Sigmoid colon (tissue), 7 donors: ENCODE measurements around the gene NHEJ1. TPM values are rescaled to one million over a fixed set of nuclear protein-coding genes. Genes with fewer than 3 reads are reported as not detected.

ENCODE experiments used
- DNase-seq: peaks from one replicate; pipeline ENCODE4 v3.0.0-alpha.2; 2019
- H3K27ac ChIP-seq, 4 donors: fragments of 200-600 bp; sonication (generic); one replicate each; pipeline ENCODE4 v1.5.1; 2016 to 2019; ENCODE audit warnings: mild to moderate bottlenecking in 1 of 4
- H3K27me3 ChIP-seq, 3 donors: fragments of 200-600 bp; sonication (generic); one replicate each; pipeline ENCODE4 v1.5.1; 2019; ENCODE audit warnings: mild to moderate bottlenecking in 1 of 3
- H3K36me3 ChIP-seq, 4 donors: fragments of 200-600 bp; sonication (generic); one replicate each; pipeline ENCODE4 v1.5.1; 2016 to 2019
- H3K4me1 ChIP-seq, 4 donors: fragments of 200-600 bp; sonication (generic); one replicate each; pipeline ENCODE4 v1.5.1; 2017 to 2019
- H3K4me3 ChIP-seq, 4 donors: fragments of 200-600 bp; sonication (generic); one replicate each; pipeline ENCODE4 v1.5.1; 2017 to 2019; ENCODE audit warnings: mild to moderate bottlenecking in 2 of 4, moderate library complexity in 1 of 4
- H3K9me3 ChIP-seq, 4 donors: fragments of 200-600 bp in 3 of 4; sonication (generic) in 3 of 4; one replicate each; pipeline versions ENCODE4 v1.5.1 to v1.6.1; 2013 to 2019
- CTCF ChIP-seq, 4 experiments: fragments of 450-650 bp in 3 of 4; fragments of 200-600 bp in 1 of 4; IDR thresholded peaks; one replicate each; pipeline ENCODE4 v1.5.1; 2016 to 2019; ENCODE audit warnings: antibody characterized with exemption in 4 of 4, mild to moderate bottlenecking in 3 of 4, moderate library complexity in 2 of 4
- EP300 ChIP-seq, 4 donors: sonication (generic); formaldehyde crosslinking; IDR thresholded peaks; one replicate each; pipeline ENCODE4 v1.6.1; 2017; ENCODE audit warnings: antibody characterized with exemption in 4 of 4
- POLR2A ChIP-seq, 2 donors: fragments of 450-650 bp; IDR thresholded peaks; one replicate each; pipeline ENCODE4 v1.6.1; 2016; ENCODE audit warnings: antibody characterized with exemption in 2 of 2, mild to moderate bottlenecking in 2 of 2, moderate library complexity in 2 of 2
- POLR2AphosphoS5 ChIP-seq, 4 donors: sonication (generic); formaldehyde crosslinking; IDR thresholded peaks; one replicate each; pipeline ENCODE4 v1.6.1; 2017; ENCODE audit warnings: antibody characterized with exemption in 4 of 4
- WGBS, 2 donors: extraction: QIAGEN DNeasy Blood & Tissue Kit; methylation state at CpG; one replicate each; pipeline ENCODE4 v1.1.7; 2013; 5-methylcytosine and 5-hydroxymethylcytosine counted together
- intact Hi-C: fragments of 100-400 bp; cut with DNase I; formaldehyde crosslinking; loops from one replicate; pipeline ENCODE4 v1.15.1; 2023
- polyA plus RNA-seq, 3 donors: library from polyadenylated mRNA; stranded (reverse); fragments of 200-250 nt; gene quantifications; one replicate each; pipeline ENCODE4 v1.2.3, GENCODE V29; 2013
- total RNA-seq, 4 donors: library from RNA; depleted of rRNA; stranded (reverse); fragments of >200 nt; gene quantifications; one replicate each; pipeline ENCODE4 v1.1.0, GENCODE V29; 2016
- donor health status: healthy with polysubstance abuse.
- donor health status: Bipolar disorder and iron deficiency.
- donor health status: healthy.

The NHEJ1 gene
- total and polyA plus RNA-seq, 7 donors = 15.1 to 60.1 (median 22.5) TPM

GRCh38 chr2:219172231-219173154, 11.9 kb upstream of the NHEJ1 start:
- H3K9me3 ChIP-seq = no peaks in the 10 kb centered on the region
- no peak for TF ChIP-seq POLR2A (IDR thresholded peaks at IDR 0.05)
- TF ChIP-seq POLR2AphosphoS5 (IDR thresholded peaks at IDR 0.05) = no peak
- no peak for TF ChIP-seq EP300 (IDR thresholded peaks at IDR 0.05)
- TF ChIP-seq CTCF (IDR thresholded peaks at IDR 0.05) = no peak
- no peaks in the 10 kb centered on the region for H3K27me3 ChIP-seq
- DNase-seq = no peak
- intact Hi-C loops = no loop called here
- H3K36me3 ChIP-seq = peaks cover 0 to 35% (median 22%) of the 10 kb centered on the region in 4 donors
- H3K4me3 ChIP-seq = no peak overlapping the region
- 87 to 89% methylated on average over 16 of the region's 16 CpGs for WGBS, 2 donors
- peaks cover 2 to 32% (median 28%) of the 10 kb centered on the region in 4 donors for H3K4me1 ChIP-seq
- H3K27ac ChIP-seq = peak overlapping the region; percentile 62 to 79 (median 70)

- Histone ChIP-seq H3K4me1 (peaks cover 0 to 29% (median 28%) of the 10 kb centered on the region in 4 donors), H3K36me3 (peaks cover 0 to 35% (median 22%) of the 10 kb centered on the region in 4 donors), H3K9me3 (no peaks in the 10 kb centered on the region), H3K27ac (peak overlapping the region; percentile 62 to 79 (median 70)), H3K4me3 (no peak overlapping the region), H3K27me3 (no peaks in the 10 kb centered on the region)
- TF ChIP-seq CTCF (IDR thresholded peaks at IDR 0.05) = peak in 3 of 4 experiments; percentile 39 to 66 (median 53)
- no peak for TF ChIP-seq POLR2A (IDR thresholded peaks at IDR 0.05)
- peak in 2 of 4 donors; percentile 15 to 57 for TF ChIP-seq POLR2AphosphoS5 (IDR thresholded peaks at IDR 0.05)
- 45 to 60% methylated on average over 6 of the region's 6 CpGs for WGBS, 2 donors
- intact Hi-C loops = no loop called here
- peak; percentile 90 for DNase-seq
These were observed 10.6 kb upstream of the NHEJ1 start for GRCh38 chr2:219171231-219171651.

GRCh38 chr2:219169930-219170654, 9.5 kb upstream of the NHEJ1 start, which contains the start of gene SLC23A3:
SLC23A3 (minus strand) TSS chr2:219170029; CDS start chr2:219169984, 45 bp downstream.
- Histone ChIP-seq H3K27ac (peak within 1 kb of the TSS; percentile 62 to 79 (median 70)), H3K4me1 (peaks cover 0 to 18% (median 17%) of the 10 kb centered on the region in 4 donors), H3K27me3 (no peaks in the 10 kb centered on the region), H3K4me3 (no peak within 1 kb of the TSS), H3K9me3 (no peaks in the 10 kb centered on the region), H3K36me3 (peaks cover 0 to 33% (median 22%) of the 10 kb centered on the region in 4 donors)
- intact Hi-C loops = no loop called here
- TF ChIP-seq POLR2AphosphoS5 (IDR thresholded peaks at IDR 0.05) = no peak
- no peak for TF ChIP-seq EP300 (IDR thresholded peaks at IDR 0.05)
- TF ChIP-seq POLR2A (IDR thresholded peaks at IDR 0.05) = no peak
- TF ChIP-seq CTCF (IDR thresholded peaks at IDR 0.05) = no peak
- 63 to 86% methylated on average over 10 of the region's 10 CpGs for WGBS, 2 donors
- DNase-seq = no peak

GRCh38 chr2:219168932-219169331, 8.3 kb upstream of the NHEJ1 start:
- TF ChIP-seq CTCF (IDR thresholded peaks at IDR 0.05) (no peak), POLR2A (IDR thresholded peaks at IDR 0.05) (no peak)
- H3K36me3 ChIP-seq = peaks cover 0 to 22% (median 13%) of the 10 kb centered on the region in 4 donors
- intact Hi-C loops = no loop called here
- no peak for DNase-seq
- no peak overlapping the region for H3K27ac ChIP-seq
- H3K27me3 ChIP-seq = no peaks in the 10 kb centered on the region
- no peak overlapping the region for H3K4me3 ChIP-seq
- peaks cover 0 to 13% (median 12%) of the 10 kb centered on the region in 4 donors for H3K4me1 ChIP-seq
- H3K9me3 ChIP-seq = no peaks in the 10 kb centered on the region
